Measurements from ENCODE around the gene ARHGEF16. TPM values are rescaled to one million over a fixed set of nuclear protein-coding genes. Genes with fewer than 3 reads are reported as not detected.

Gene ARHGEF16
- total RNA-seq, 1 experiment from 2014 or later, result 17.2 TPM

DNA sequence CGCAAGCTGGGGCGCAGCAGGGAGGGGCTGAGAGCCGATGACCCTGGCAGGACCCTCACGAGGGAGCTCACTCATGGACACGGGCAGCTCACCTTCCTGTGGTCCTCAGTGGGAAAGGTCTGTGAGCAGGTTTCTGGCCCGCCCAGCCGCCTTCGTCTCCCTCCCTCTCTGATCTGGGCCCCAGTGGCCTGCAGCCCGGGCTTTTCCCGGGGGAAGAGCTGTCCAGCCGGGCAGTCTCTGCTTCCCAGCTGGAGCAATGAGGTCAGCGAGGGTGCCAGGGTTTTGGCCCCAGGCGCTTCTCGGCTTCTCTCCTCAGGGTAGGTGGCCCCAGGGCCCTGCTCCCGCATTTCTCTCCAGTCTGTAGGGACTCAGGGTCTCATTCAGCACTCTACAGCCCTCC lies 22.2 kb upstream of the ARHGEF16 start (continued):
- TF ChIP-seq, protein P1, sequence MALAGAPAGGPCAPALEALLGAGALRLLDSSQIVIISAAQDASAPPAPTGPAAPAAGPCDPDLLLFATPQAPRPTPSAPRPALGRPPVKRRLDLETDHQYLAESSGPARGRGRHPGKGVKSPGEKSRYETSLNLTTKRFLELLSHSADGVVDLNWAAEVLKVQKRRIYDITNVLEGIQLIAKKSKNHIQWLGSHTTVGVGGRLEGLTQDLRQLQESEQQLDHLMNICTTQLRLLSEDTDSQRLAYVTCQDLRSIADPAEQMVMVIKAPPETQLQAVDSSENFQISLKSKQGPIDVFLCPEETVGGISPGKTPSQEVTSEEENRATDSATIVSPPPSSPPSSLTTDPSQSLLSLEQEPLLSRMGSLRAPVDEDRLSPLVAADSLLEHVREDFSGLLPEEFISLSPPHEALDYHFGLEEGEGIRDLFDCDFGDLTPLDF (CRISPR knock-in tag; IDR thresholded peaks at IDR 0.05), result no peak
- TF ChIP-seq IRF2 (CRISPR knock-in tag; IDR thresholded peaks at IDR 0.05; ENCODE audit: borderline replicate concordance, low read depth) (no peak), NFATC4 (CRISPR knock-in tag; IDR thresholded peaks at IDR 0.05) (no peak), GABPB1 (CRISPR knock-in tag; IDR thresholded peaks at IDR 0.05) (no peak), NR3C1 (CRISPR knock-in tag; conservative IDR thresholded peaks at IDR 0.05; ENCODE audit: low read depth) (no peak), SOX15 (CRISPR knock-in tag; IDR thresholded peaks at IDR 0.05) (no peak), CREB1 (CRISPR knock-in tag; IDR thresholded peaks at IDR 0.05) (no peak), ATF1 (CRISPR knock-in tag; IDR thresholded peaks at IDR 0.05) (no peak)

DNA sequence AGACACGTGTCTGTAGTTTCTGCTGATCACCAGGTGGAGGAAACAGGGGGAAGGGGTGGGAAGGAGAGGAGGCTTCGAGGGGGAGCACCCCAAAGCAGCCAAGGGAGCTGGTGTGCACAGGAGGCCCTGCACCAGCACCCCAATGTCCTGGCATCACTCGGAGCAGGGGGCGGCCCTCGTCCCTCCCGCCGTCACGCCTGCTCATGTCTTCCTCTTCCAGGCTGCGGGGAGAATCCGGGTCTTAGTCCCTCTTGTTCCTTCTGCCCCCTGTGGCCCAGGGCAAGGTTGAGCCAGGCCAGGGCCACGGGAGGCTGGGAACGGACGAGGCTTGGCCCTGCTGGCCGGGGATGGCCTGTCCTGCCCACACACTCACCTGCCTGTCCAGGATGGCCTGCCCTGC lies 21.4 kb upstream of the ARHGEF16 start:
- DNase-seq (ENCODE audit: low spot score), result no peak
- Mint-ChIP-seq H3K9me3 (no peaks in the 10 kb centered on the region), H3K4me1 (peaks cover 3% of the 10 kb centered on the region; the same call in 1 of the 2 replicates), H3K4me3 (no peak overlapping the region), H3K27ac (no peak overlapping the region), H3K27me3 (ENCODE audit: low read depth) (no peaks in the 10 kb centered on the region), H3K36me3 (no peaks in the 10 kb centered on the region)
- no peak for TF ChIP-seq CBFB (CRISPR knock-in tag; IDR thresholded peaks at IDR 0.05; ENCODE audit: low read depth)
- TF ChIP-seq NR3C1 (CRISPR knock-in tag; conservative IDR thresholded peaks at IDR 0.05; ENCODE audit: low read depth), result no peak
- no peak for TF ChIP-seq NFE2L1 (CRISPR knock-in tag; IDR thresholded peaks at IDR 0.05)
- no peak for TF ChIP-seq ZNF396 (CRISPR knock-in tag; IDR thresholded peaks at IDR 0.05; ENCODE audit: borderline replicate concordance)
- TF ChIP-seq TP53 (CRISPR knock-in tag; IDR thresholded peaks at IDR 0.05), result no peak
- no peak for TF ChIP-seq FOXJ3 (CRISPR knock-in tag; IDR thresholded peaks at IDR 0.05; ENCODE audit: borderline replicate concordance)
- TF ChIP-seq, protein P2, sequence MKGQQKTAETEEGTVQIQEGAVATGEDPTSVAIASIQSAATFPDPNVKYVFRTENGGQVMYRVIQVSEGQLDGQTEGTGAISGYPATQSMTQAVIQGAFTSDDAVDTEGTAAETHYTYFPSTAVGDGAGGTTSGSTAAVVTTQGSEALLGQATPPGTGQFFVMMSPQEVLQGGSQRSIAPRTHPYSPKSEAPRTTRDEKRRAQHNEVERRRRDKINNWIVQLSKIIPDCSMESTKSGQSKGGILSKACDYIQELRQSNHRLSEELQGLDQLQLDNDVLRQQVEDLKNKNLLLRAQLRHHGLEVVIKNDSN (CRISPR knock-in tag; IDR thresholded peaks at IDR 0.05), result no peak
- TF ChIP-seq, protein P3, sequence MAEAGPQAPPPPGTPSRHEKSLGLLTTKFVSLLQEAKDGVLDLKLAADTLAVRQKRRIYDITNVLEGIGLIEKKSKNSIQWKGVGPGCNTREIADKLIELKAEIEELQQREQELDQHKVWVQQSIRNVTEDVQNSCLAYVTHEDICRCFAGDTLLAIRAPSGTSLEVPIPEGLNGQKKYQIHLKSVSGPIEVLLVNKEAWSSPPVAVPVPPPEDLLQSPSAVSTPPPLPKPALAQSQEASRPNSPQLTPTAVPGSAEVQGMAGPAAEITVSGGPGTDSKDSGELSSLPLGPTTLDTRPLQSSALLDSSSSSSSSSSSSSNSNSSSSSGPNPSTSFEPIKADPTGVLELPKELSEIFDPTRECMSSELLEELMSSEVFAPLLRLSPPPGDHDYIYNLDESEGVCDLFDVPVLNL (CRISPR knock-in tag; IDR thresholded peaks at IDR 0.05; ENCODE audit: borderline replicate concordance, low read depth), result no peak
- TF ChIP-seq, protein P4, sequence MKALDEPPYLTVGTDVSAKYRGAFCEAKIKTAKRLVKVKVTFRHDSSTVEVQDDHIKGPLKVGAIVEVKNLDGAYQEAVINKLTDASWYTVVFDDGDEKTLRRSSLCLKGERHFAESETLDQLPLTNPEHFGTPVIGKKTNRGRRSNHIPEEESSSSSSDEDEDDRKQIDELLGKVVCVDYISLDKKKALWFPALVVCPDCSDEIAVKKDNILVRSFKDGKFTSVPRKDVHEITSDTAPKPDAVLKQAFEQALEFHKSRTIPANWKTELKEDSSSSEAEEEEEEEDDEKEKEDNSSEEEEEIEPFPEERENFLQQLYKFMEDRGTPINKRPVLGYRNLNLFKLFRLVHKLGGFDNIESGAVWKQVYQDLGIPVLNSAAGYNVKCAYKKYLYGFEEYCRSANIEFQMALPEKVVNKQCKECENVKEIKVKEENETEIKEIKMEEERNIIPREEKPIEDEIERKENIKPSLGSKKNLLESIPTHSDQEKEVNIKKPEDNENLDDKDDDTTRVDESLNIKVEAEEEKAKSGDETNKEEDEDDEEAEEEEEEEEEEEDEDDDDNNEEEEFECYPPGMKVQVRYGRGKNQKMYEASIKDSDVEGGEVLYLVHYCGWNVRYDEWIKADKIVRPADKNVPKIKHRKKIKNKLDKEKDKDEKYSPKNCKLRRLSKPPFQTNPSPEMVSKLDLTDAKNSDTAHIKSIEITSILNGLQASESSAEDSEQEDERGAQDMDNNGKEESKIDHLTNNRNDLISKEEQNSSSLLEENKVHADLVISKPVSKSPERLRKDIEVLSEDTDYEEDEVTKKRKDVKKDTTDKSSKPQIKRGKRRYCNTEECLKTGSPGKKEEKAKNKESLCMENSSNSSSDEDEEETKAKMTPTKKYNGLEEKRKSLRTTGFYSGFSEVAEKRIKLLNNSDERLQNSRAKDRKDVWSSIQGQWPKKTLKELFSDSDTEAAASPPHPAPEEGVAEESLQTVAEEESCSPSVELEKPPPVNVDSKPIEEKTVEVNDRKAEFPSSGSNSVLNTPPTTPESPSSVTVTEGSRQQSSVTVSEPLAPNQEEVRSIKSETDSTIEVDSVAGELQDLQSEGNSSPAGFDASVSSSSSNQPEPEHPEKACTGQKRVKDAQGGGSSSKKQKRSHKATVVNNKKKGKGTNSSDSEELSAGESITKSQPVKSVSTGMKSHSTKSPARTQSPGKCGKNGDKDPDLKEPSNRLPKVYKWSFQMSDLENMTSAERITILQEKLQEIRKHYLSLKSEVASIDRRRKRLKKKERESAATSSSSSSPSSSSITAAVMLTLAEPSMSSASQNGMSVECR (CRISPR knock-in tag; IDR thresholded peaks at IDR 0.05; ENCODE audit: borderline replicate concordance), result no peak
- TF ChIP-seq, protein P5, sequence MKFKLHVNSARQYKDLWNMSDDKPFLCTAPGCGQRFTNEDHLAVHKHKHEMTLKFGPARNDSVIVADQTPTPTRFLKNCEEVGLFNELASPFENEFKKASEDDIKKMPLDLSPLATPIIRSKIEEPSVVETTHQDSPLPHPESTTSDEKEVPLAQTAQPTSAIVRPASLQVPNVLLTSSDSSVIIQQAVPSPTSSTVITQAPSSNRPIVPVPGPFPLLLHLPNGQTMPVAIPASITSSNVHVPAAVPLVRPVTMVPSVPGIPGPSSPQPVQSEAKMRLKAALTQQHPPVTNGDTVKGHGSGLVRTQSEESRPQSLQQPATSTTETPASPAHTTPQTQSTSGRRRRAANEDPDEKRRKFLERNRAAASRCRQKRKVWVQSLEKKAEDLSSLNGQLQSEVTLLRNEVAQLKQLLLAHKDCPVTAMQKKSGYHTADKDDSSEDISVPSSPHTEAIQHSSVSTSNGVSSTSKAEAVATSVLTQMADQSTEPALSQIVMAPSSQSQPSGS (CRISPR knock-in tag; IDR thresholded peaks at IDR 0.05; ENCODE audit: borderline replicate concordance, low read depth), result no peak
- TF ChIP-seq, protein P1 (CRISPR knock-in tag; IDR thresholded peaks at IDR 0.05), result no peak
- TF ChIP-seq ESRRA (CRISPR knock-in tag; IDR thresholded peaks at IDR 0.05; ENCODE audit: borderline replicate concordance), result no peak
- no peak for TF ChIP-seq ZNF232 (CRISPR knock-in tag; IDR thresholded peaks at IDR 0.05)
- no peak for TF ChIP-seq ZNF416 (CRISPR knock-in tag; IDR thresholded peaks at IDR 0.05)
- no peak for TF ChIP-seq TEAD1 (CRISPR knock-in tag; IDR thresholded peaks at IDR 0.05)
- TF ChIP-seq OVOL2 (CRISPR knock-in tag; IDR thresholded peaks at IDR 0.05; ENCODE audit: borderline replicate concordance), result no peak
- no peak for TF ChIP-seq CREB1 (CRISPR knock-in tag; IDR thresholded peaks at IDR 0.05)
- no peak for TF ChIP-seq ZNF121 (CRISPR knock-in tag; IDR thresholded peaks at IDR 0.05)
- ChIA-PET CTCF (interaction anchor here (2.8 kb wide), 1 partner anchor 39 kb away, joined by 18 read pairs; no protein-coding TSS in a partner anchor), POLR2A (no interaction called here)
- no peak for ATAC-seq

Data from WTC11 (cell line).